AG10803 (cell line): ENCODE measurements around the gene KCNQ1OT1.

ENCODE experiments used
- DNase-seq: peaks from one replicate; pipeline ENCODE4 v3.0.0; 2010; ENCODE audit warnings: low read depth
- H3K4me3 ChIP-seq: 2 replicates; pipeline ENCODE4 v1.5.1; 2011; ENCODE audit warnings: mild to moderate bottlenecking, low read length, control low read depth
- TF ChIP-seq, protein P1 (sequence below): conservative IDR thresholded peaks from 2 replicates; pipeline ENCODE4 v1.5.1; 2011; ENCODE audit warnings: mild to moderate bottlenecking, low read length, control low read depth, inconsistent platforms

Gene KCNQ1OT1

DNA sequence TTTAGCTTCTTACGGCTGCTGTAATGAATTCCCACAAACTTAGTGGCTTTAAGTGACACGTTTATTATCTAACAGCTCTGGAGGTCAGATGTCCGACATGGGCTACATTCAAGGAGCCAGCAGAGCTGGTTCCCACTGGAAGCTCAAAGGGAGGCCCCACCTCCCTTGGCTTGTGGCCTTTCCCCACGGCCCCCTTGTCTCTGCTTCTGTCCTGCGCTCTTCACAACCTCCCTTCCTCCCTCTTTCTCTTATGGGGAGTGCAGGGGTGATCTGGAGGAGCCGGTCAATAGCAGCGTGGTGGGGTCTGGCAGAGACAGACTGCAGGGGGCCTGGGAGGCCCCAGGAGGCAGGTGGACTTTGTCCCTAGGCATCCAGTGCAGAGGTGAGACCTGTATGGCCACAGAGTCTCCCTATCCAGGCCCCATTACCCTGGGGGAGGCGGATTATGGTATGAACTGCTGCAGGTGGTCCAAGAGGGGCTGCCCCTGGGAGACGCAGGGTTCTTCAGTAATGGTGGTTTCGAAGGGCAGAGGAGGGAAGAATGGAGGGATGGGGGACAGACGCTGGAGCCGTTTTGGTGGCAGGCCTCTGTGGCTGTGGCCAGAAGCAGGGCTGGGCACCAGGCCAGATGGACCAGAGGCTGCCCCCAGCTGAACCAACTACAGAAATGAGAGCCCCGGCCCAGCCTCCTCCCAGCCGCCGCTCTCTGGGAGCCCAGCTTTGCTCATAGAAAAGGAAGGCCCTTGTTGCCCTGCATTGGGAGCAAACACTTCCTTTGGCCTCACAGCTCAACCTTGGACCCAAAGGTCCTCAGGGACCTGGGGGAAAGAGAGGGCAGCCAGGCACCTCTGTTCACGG is 30.7 kb upstream of the KCNQ1OT1 start:
- no peak for DNase-seq
- H3K4me3 ChIP-seq = no peak overlapping the region

DNA sequence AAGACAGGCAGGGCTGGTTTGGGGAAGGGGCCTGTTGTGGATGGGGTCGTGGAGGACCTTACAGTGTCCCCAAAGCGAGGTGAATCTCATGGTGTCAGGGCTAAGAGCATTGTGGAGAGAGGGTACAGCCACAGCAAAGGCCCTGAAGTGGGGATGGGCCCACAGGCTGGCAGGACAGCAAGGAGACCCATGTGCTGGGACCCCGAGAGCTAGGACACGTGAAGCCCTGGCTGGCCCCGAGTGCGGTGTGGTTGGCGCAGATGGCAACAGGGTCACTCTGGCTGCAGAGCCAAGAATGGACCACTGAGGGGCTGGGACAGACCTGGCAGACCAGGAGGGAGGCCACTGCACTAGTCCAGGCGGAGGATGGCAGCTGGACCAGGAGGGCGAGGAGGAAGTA is 30.0 kb upstream of the KCNQ1OT1 start:
- TF ChIP-seq, protein P1, sequence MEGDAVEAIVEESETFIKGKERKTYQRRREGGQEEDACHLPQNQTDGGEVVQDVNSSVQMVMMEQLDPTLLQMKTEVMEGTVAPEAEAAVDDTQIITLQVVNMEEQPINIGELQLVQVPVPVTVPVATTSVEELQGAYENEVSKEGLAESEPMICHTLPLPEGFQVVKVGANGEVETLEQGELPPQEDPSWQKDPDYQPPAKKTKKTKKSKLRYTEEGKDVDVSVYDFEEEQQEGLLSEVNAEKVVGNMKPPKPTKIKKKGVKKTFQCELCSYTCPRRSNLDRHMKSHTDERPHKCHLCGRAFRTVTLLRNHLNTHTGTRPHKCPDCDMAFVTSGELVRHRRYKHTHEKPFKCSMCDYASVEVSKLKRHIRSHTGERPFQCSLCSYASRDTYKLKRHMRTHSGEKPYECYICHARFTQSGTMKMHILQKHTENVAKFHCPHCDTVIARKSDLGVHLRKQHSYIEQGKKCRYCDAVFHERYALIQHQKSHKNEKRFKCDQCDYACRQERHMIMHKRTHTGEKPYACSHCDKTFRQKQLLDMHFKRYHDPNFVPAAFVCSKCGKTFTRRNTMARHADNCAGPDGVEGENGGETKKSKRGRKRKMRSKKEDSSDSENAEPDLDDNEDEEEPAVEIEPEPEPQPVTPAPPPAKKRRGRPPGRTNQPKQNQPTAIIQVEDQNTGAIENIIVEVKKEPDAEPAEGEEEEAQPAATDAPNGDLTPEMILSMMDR = no peak
- no peak for DNase-seq
- H3K4me3 ChIP-seq = no peak overlapping the region

More for the DNA sequence above, 30.7 kb upstream of the KCNQ1OT1 start:
- TF ChIP-seq, protein P1 = no peak

DNA sequence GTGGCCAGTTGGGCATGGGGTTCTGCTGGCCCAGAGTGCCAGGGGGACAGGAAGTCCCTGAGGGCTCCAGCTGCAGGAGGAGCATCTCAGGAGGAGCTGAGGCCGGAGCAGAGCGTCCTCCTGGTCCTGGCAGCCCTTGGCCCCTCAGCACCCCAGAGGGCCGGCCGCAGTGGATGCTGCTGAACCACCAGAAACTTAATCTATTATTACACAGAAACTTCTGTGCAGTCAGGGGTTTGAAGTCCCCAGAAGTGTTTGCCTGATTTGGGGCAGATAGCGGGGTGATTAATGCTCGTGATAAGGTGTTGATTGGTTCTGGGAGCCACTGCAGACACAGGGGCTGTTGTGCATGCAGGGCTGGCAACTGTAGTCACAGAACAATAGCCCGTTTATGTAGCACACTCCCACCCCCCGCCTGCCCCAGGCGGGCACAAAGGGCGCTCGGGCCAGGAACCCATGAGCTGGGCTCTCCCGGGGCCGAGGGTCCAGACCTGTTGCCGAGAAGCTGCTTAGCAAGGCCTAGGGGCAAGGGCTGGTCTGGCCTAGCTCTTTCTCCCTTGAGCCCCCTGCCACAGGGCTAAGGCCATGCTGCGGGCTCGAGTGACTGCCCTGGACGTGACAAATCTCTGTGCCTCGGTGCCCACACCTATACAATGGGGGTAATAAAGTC is 29.0 kb upstream of the KCNQ1OT1 start:
- TF ChIP-seq, protein P1 = no peak
- no peak overlapping the region for H3K4me3 ChIP-seq
- no peak for DNase-seq

DNA sequence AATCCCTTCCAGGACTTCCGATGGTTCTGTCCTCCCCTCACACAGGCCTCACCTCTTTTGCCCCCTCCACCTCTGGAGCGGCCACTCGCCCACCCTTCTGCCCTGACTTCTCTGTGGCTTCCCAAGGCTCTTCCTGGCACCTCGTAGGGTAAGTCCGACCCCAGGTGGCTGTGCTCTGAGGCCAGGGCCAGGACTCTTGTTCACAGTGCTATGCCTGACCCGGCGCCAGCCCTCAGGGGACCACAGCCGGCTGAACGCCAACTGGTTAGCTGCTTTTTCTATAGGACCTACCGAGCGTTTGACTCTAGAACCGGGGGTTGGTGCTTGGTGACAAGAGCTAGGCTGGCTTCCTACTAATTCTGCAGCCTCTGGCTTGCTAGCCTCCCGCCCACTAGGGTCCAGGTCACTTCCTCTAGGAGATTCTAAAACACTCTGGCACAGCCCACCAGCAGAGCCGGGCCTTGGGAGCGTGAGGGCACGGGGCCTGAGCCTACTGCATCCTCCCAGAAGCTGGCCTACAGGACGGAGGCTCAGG is 28.4 kb upstream of the KCNQ1OT1 start:
- TF ChIP-seq, protein P1 = no peak
- DNase-seq = no peak
- no peak overlapping the region for H3K4me3 ChIP-seq

DNA sequence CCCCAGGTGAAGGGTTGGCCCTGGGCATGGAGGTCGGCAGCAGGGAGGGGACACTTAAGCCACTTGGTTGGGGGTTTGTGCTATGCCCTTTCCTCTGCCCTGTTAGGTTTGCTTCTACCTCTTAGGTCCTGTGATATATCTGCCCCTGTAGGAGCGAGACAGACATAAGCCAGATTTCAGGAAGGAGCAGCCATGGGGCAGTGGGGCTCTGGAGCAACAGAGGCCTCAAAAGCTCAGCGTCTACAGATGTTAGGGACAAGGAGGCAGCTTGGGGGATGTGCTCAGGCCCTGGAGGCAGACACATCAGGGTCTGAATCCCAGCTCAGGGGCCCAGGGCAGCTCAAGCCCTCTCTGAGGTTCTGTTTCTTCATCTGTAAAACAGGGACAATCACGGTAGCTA is 27.2 kb upstream of the KCNQ1OT1 start:
- no peak overlapping the region for H3K4me3 ChIP-seq
- TF ChIP-seq, protein P1 = no peak
- DNase-seq = no peak

DNA sequence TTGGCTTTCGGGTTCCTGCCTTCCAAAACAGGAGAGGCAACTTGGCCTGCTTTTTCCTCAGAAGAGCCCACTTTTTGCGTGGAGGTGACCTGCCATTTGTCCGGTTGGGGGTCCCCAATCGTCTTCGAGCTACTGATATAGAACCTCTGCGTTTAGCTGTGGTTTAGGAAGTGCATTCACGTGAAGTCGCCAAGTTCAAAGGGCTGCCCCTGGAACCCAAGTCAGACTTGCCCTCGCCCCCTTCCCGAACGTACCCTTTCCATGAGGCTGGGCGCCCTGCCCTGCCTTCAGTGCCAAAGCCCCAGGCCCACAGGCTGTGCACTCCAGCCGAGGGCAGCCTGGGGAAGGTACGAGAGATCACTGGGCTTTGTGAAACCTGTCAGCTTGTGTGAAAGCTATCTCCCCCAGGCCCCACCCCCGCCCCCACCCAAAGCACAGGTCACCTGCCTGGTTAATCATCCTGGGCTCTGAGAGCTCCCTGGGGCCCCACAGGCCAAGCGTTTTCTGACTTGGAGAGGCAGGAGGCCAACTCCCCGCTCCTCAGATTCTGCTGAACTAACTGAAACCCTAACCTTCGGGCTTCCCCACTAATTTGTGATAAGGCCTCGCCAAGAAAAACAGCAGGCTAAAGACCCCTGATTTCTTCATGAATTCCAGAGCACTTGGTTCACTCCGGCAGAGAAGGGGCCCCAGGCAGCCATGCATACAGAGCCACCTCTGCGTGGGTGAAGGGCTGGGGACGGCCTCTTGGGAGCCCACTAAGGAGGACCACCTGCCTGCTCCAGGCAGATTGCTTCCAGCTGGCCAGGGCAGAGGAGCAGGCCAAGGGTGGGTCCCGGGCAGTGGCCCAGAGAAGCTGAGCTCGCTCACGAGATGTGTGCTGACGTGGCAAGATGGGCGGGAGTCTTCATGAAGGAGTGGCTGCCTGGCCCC is 25.8 kb upstream of the KCNQ1OT1 start:
- TF ChIP-seq, protein P1 = no peak
- H3K4me3 ChIP-seq = no peak overlapping the region
- peak; percentile 43 for DNase-seq
